GM12865 (cell line): Measurements from ENCODE around the gene SFMBT1.

ENCODE experiments used
- DNase-seq: peaks from one replicate; pipeline ENCODE4 v3.0.0; 2010; ENCODE audit warnings: low read depth
- H3K4me3 ChIP-seq: 2 replicates; pipeline ENCODE4 v1.5.1; 2011; ENCODE audit warnings: mild to moderate bottlenecking, low read depth, low read length, control low read depth
- TF ChIP-seq, protein P1 (sequence below): IDR thresholded peaks from 2 replicates; pipeline ENCODE4 v1.5.1; 2011; ENCODE audit warnings: low read length, control low read depth, low read depth, inconsistent platforms; ENCODE audit not compliant: insufficient read depth; ENCODE audit errors: missing control alignments

Gene SFMBT1

DNA sequence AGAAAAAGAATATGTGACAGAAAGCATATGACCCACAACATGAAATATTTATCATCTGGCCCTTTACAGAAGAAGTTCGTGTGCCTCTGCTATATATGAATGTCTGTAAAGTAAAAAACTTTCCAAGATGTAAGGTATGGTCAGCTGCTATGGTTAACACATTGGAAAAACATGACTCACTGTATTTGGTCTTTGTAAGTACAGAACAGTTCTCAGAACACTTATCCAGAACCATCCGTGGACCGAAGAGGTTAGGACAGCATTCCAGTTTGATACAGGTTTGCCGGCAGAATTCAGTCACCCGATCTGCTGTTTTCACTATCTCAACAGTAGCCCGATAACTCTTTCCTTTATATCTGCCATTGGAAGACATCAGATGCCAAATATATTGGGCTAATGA is 135.1 kb downstream of the SFMBT1 start:
- H3K4me3 ChIP-seq = no peak overlapping the region
- DNase-seq = no peak
- TF ChIP-seq, protein P1, sequence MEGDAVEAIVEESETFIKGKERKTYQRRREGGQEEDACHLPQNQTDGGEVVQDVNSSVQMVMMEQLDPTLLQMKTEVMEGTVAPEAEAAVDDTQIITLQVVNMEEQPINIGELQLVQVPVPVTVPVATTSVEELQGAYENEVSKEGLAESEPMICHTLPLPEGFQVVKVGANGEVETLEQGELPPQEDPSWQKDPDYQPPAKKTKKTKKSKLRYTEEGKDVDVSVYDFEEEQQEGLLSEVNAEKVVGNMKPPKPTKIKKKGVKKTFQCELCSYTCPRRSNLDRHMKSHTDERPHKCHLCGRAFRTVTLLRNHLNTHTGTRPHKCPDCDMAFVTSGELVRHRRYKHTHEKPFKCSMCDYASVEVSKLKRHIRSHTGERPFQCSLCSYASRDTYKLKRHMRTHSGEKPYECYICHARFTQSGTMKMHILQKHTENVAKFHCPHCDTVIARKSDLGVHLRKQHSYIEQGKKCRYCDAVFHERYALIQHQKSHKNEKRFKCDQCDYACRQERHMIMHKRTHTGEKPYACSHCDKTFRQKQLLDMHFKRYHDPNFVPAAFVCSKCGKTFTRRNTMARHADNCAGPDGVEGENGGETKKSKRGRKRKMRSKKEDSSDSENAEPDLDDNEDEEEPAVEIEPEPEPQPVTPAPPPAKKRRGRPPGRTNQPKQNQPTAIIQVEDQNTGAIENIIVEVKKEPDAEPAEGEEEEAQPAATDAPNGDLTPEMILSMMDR = no peak

DNA sequence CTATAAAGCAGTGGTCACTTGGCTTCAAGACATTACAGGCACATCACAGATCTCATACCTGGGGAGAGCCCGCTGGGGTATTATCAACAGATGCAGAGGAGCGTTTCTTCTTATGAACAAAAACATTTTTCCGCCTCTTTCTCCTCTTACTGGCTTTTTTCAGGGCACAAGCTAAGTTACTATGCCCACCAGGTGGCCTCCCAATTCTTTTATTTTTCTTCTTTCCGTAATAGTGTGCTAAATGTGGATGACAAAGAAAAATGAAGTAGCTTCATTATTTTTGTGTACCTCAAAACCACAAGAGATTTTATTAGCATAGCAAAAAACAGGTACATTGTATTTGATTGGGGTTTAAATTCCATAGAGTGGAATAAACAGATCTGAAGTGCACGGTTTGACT is 138.4 kb downstream of the SFMBT1 start:
- no peak for DNase-seq
- no peak overlapping the region for H3K4me3 ChIP-seq
- TF ChIP-seq, protein P1 = no peak

DNA sequence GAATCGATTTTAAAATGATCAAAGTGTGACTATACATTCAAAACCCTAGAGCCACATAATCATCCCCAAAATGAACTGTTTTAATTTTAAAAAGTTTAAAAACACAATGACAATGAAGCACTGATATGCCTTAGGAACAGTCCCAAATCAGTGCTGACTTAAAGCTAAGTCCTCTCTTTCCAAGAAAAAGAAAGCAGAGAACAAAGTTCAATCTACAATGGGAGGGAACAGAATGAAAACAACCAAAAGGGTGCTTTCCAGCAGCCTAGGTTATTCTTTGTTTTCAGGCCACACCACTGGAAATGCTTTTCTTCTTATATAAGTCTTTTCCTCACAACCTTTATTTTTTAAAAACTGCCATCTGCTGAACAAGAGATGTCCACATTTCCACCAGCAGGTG is 141.3 kb downstream of the SFMBT1 start:
- no peak for DNase-seq
- no peak overlapping the region for H3K4me3 ChIP-seq
- TF ChIP-seq, protein P1 = no peak

DNA sequence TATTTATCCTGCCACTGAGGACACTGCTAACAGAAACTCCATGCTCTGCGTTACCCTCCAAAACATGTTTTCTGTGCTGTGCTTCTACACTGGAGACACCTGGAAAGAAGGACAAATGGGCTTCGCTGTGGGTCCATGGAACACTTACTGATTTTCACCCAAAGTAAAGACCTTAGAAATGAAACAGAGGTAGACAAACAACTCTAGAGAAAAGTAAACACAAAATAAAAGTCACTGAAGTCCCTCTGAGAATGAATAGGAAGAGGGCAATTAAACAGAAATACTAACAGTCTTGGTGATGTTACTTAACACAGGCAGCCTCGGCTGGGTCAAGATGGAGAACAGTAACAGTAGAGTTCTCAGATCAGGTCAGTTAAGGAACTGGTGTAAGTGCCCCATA is 141.9 kb downstream of the SFMBT1 start:
- TF ChIP-seq, protein P1 = no peak
- no peak for DNase-seq
- H3K4me3 ChIP-seq = no peak overlapping the region

DNA sequence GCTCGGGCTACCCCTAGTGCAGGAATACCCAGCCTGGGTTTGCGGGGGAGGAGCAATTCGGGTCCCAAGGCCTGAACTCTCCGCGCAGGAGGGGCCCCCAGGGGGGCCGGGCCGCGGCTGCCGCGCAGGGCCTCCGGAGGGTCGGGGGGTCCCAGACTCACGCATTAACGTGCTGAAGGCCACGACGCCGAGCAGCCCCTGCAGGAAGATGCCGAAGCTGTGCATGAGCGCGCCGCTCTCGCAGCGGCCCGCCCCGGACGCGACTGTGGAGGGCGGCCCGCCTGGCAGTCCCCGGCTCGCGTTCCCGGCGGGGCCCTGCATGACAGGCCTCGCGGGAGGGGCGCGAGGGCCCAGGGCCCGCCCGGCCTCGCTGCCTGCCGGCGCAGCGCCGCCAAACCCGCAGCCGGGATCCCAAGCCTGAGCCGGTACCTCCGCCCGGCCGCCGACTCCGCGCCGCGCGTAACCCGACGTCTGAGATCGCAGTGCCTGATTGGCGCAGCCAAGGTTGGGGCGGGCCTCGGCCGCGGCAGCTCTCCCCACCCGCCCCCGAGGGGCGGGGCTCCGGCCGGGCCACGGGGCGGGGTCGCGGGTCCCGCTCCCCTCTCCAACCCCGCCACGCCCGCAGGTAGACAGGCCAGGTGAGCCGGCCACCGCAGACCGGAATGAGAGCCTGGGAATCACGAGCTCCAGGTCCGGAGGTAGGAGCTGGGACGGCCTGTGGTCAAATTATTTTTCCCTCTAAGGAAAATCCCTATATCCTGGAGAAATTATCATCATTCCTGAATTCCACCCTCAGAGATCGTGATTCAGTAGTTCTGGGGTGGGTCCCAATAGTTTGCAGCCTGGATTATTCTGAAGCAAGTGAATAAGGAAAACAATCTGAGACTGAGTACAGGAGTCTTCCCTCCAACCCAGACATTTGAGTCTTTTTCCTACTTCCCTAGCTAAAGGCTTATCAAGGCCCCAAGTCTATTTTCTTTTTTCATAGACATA is 148.4 kb downstream of the SFMBT1 start, which contains the start of gene STIMATE:
STIMATE (minus strand) TSS at position 419 of the 993 bp plus-strand sequence; CDS start at position 321, 98 bp downstream.
- peak; percentile 88 for DNase-seq
- peak within 1 kb of the TSS; percentile 65 for H3K4me3 ChIP-seq
- TF ChIP-seq, protein P1 = no peak

DNA sequence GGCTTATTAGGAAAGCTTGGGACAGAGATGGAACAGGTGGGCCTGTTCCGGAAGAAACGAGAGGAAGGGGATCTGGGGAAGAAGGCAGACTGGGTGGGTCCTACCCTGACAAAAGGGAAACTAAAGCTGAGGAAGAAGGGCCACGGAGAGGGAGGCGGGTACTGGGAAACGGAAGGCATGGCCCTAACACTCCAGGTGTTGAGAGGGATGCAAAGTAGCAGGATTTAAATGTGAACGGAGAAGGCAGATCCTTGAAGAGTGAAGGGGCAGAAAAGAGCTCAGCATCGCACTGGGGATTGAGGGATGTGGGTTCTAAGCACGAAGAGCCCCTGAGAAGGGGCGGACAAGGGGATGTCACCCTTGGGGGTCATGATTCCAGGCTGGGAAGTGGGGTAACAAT is 149.3 kb downstream of the SFMBT1 start:
- TF ChIP-seq, protein P1 = no peak
- DNase-seq = no peak
- peak overlapping the region; percentile 65 for H3K4me3 ChIP-seq
